GM18861 (cell line): Measurements from ENCODE around the gene CCNB3.

Source experiments
- ATAC-seq: cut with Tn5 transposase; IDR thresholded peaks from one replicate; pipeline ENCODE4 v1.9.1; 2021; ENCODE audit not compliant: unreplicated experiment

Gene CCNB3

GRCh38 chrX:50372966-50373365, 168.4 kb downstream of the CCNB3 start:
- no peak for ATAC-seq

DNA sequence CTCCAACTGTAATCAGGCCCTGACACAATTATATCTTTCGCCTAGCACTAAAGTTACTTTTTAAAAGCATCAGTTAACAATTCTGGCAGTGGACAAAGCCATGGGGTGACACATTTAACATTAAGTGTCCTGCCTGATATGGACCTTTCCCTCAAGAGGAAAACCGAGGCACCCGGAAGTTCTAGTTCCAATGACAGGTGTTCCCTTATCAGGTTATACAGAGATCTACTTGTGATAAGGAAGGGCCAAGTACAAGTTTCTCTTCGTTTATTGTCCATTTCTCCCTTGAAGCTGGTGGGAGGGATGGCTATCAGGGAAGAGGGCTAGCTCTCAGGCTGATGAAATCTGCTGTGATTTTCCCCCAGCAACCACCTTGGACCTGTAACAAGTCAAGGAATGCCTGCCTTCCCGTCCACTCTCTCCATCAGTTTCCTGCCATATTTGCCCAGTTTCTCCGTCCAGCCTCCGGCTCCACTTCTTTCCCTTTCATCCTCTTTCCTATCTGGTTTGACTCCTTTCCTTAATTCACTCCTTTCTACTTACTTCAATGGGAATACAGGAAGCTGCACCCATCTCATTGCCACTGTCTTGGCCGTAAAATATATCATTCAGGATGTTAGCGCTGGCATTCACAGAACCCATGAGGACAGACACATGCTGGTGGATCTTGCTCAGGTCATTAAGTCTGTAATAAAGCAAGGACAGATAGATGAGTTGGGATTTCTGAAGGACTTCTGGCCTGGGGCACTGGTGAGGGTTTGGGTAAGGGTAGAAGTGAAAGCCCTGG, 171.1 kb downstream of the CCNB3 start:
- ATAC-seq = no peak

- ATAC-seq = no peak
Observed at GRCh38 chrX:50381729-50382415, 177.3 kb downstream of the CCNB3 start.

DNA sequence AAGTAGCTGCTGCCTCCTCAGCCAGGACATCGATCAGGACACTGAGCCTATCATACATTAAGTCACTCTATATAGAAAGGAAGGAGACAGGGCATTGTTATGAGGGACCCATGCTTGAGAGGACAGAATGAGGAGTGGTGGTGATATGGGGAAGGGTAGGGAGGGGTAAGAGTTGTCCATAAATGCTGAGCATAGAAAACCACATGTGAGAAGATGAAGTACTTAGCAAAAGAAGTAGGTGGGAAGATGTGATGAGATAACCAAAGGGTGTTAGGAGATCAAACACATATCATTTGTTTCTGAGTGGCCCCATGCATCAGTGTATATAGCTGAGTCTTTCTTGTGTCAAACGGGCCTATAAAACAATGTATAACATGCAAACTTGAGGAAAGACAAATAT, 182.0 kb downstream of the CCNB3 start:
- ATAC-seq = no peak

GRCh38 chrX:50393902-50394301, 189.3 kb downstream of the CCNB3 start:
- ATAC-seq = no peak
